Tibial nerve (tissue), 4 donors: ENCODE data around the gene KANSL1L. TPM values are rescaled to one million over a fixed set of nuclear protein-coding genes. Genes with fewer than 3 reads are reported as not detected.

Experiments used
- DNase-seq, 2 donors: peaks; one replicate each; pipeline ENCODE4 v3.0.0-alpha.2; 2019; ENCODE audit warnings: low spot score in 2 of 2
- H3K27ac ChIP-seq, 4 donors: fragments of 200-600 bp; sonication (generic) in 3 of 4; one replicate each; pipeline ENCODE4 v1.5.1; 2017 to 2019; ENCODE audit warnings: mild to moderate bottlenecking in 1 of 4
- H3K27me3 ChIP-seq, 2 donors: fragments of 200-600 bp; sonication (generic) in 1 of 2; one replicate each; pipeline versions ENCODE4 v1.5.1 to v1.6.0; 2017 to 2019
- H3K36me3 ChIP-seq, 3 donors: fragments of 200-600 bp; sonication (generic); one replicate each; pipeline ENCODE4 v1.5.1; 2018 to 2019
- H3K4me1 ChIP-seq, 4 donors: fragments of 200-600 bp; sonication (generic) in 3 of 4; one replicate each; pipeline ENCODE4 v1.5.1; 2017 to 2019
- H3K4me3 ChIP-seq, 4 donors: fragments of 200-600 bp; sonication (generic) in 3 of 4; one replicate each; pipeline ENCODE4 v1.5.1; 2017 to 2019; ENCODE audit warnings: mild to moderate bottlenecking in 1 of 4, moderate library complexity in 1 of 4
- H3K9me3 ChIP-seq, 4 donors: fragments of 200-600 bp; sonication (generic) in 3 of 4; one replicate each; pipeline ENCODE4 v1.5.1; 2017 to 2019
- CTCF ChIP-seq, 5 experiments: fragments of 200-600 bp in 3 of 5; fragments of 450-650 bp in 2 of 5; sonication (generic) in 3 of 5; IDR thresholded peaks; one replicate each; pipeline ENCODE4 v1.5.1; 2016 to 2019; ENCODE audit warnings: antibody characterized with exemption in 5 of 5, mild to moderate bottlenecking in 3 of 5, moderate library complexity in 2 of 5
- EP300 ChIP-seq, 2 donors: sonication (generic); formaldehyde crosslinking; IDR thresholded peaks; one replicate each; pipeline ENCODE4 v1.6.1; 2017; ENCODE audit warnings: antibody characterized with exemption in 2 of 2, mild to moderate bottlenecking in 1 of 2
- POLR2A ChIP-seq, 2 donors: fragments of 450-650 bp; IDR thresholded peaks; one replicate each; pipeline ENCODE4 v1.6.1; 2017; ENCODE audit warnings: antibody characterized with exemption in 2 of 2, mild to moderate bottlenecking in 2 of 2, moderate library complexity in 2 of 2
- WGBS, 2 donors: methylation state at CpG; one replicate each; pipeline ENCODE4 v1.1.5; 2018; 5-methylcytosine and 5-hydroxymethylcytosine counted together
- total RNA-seq, 4 donors: library from RNA; depleted of rRNA; stranded (reverse); fragments of >200 nt; gene quantifications; one replicate each; pipeline ENCODE4 v1.1.0, GENCODE V29; 2016

KANSL1L gene
- total RNA-seq, 4 donors from 2014 or later = 87.0 to 141 (median 111) TPM

GRCh38 chr2:210003359-210003758, 167.8 kb downstream of the KANSL1L start:
- H3K4me1 ChIP-seq = peaks cover 8 to 54% (median 22%) of the 10 kb centered on the region in 4 donors
- H3K9me3 ChIP-seq = no peaks in the 10 kb centered on the region
- no peak for TF ChIP-seq EP300 (IDR thresholded peaks at IDR 0.05)
- TF ChIP-seq POLR2A (IDR thresholded peaks at IDR 0.05) = no peak
- no peak for TF ChIP-seq CTCF (IDR thresholded peaks at IDR 0.05)
- no peak for DNase-seq
- peak overlapping the region in 1 of 4 donors; percentile 3 for H3K27ac ChIP-seq
- 29 to 31% methylated on average over 2 of the region's 2 CpGs for WGBS, 2 donors
- H3K27me3 ChIP-seq = no peaks in the 10 kb centered on the region
- H3K36me3 ChIP-seq = no peaks in the 10 kb centered on the region
- peak overlapping the region; percentile 51 to 84 (median 73) for H3K4me3 ChIP-seq

GRCh38 chr2:210002158-210003157, 168.8 kb downstream of the KANSL1L start, which contains the start of gene RPE:
TSS of gene RPE (plus strand) at chr2:210002638. CDS start at chr2:210002662, 24 bp downstream.
- Histone ChIP-seq H3K36me3 (no peaks in the 10 kb centered on the region), H3K4me1 (peaks cover 8 to 50% (median 21%) of the 10 kb centered on the region in 4 donors), H3K27ac (peak within 1 kb of the TSS; percentile 46 to 84 (median 76)), H3K4me3 (peak within 1 kb of the TSS; percentile 51 to 84 (median 73)), H3K27me3 (no peaks in the 10 kb centered on the region), H3K9me3 (no peaks in the 10 kb centered on the region)
- peak; percentile 70 to 75 for TF ChIP-seq EP300 (IDR thresholded peaks at IDR 0.05)
- peak in 1 of 2 donors; percentile 38 for TF ChIP-seq POLR2A (IDR thresholded peaks at IDR 0.05)
- TF ChIP-seq CTCF (IDR thresholded peaks at IDR 0.05) = peak in 1 of 5 experiments; percentile 17
- 0 to 1% methylated on average over 32 to 38 of the region's 58 CpGs for WGBS, 2 donors
- DNase-seq = peak; percentile 92 to 93

GRCh38 chr2:210000464-210001324, 170.5 kb downstream of the KANSL1L start:
- peaks cover 8 to 32% (median 19%) of the 10 kb centered on the region in 4 donors for H3K4me1 ChIP-seq
- no peaks in the 10 kb centered on the region for H3K27me3 ChIP-seq
- H3K27ac ChIP-seq = no peak overlapping the region
- H3K36me3 ChIP-seq = no peaks in the 10 kb centered on the region
- H3K9me3 ChIP-seq = no peaks in the 10 kb centered on the region
- H3K4me3 ChIP-seq = no peak overlapping the region
- WGBS, 2 donors = 94 to 96% methylated on average over 21 to 24 of the region's 32 CpGs
- no peak for DNase-seq
- TF ChIP-seq CTCF (IDR thresholded peaks at IDR 0.05) (no peak), EP300 (IDR thresholded peaks at IDR 0.05) (no peak), POLR2A (IDR thresholded peaks at IDR 0.05) (no peak)

- no peak for DNase-seq
- TF ChIP-seq CTCF (IDR thresholded peaks at IDR 0.05) = no peak
- TF ChIP-seq EP300 (IDR thresholded peaks at IDR 0.05) = no peak
- TF ChIP-seq POLR2A (IDR thresholded peaks at IDR 0.05) = no peak
- Histone ChIP-seq H3K27me3 (no peaks in the 10 kb centered on the region), H3K9me3 (no peaks in the 10 kb centered on the region), H3K4me3 (no peak overlapping the region), H3K27ac (no peak overlapping the region), H3K4me1 (peaks cover 3 to 11% (median 9%) of the 10 kb centered on the region in 4 donors), H3K36me3 (no peaks in the 10 kb centered on the region)
- WGBS, 2 donors = 20 to 26% methylated on average over 1 of the region's 1 CpG
Measured at GRCh38 chr2:209998596-209998995, 172.6 kb downstream of the KANSL1L start.
